Measurements from ENCODE around the gene XPO6. TPM values are rescaled to one million over a fixed set of nuclear protein-coding genes. Genes with fewer than 3 reads are reported as not detected.

The XPO6 gene
- total and polyA plus RNA-seq, 2 of the 13 experiments (the other 11 are each of a cell fraction or from before 2014, with no cell fraction given), result 109 to 129 TPM

DNA sequence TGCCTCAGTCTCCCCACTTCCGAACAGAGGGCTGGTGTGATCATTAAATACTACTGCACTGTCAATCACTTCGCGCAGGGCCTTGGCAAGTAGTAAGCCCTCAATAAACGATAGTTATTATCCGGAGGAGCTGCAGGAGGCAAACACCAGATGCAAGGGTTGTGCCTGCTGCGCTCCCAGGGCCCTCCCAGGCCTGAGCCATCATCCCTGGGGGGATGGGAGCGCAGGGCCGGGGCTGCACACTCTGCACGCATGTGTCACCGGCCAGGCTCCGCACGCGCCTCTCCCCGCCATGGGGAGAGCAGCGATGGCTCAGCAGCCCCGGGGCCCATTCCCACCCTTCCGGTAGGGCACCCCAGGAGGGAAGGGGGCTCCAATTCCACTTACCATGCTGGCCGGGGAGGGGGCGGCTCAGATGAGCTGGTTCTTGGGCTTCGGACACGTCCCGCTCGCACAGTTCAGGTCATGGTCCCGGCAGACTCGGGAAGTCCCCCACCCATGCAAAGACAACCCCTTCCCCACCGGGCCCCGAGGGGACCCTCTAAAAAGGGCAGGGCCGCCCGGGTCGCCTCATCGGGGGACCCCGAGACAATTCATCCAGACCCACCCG lies 681 bp downstream of the XPO6 start (continued):
- no peak for TF ChIP-seq TRIM22 (IDR thresholded peaks at IDR 0.05)
- TF ChIP-seq, protein P1, sequence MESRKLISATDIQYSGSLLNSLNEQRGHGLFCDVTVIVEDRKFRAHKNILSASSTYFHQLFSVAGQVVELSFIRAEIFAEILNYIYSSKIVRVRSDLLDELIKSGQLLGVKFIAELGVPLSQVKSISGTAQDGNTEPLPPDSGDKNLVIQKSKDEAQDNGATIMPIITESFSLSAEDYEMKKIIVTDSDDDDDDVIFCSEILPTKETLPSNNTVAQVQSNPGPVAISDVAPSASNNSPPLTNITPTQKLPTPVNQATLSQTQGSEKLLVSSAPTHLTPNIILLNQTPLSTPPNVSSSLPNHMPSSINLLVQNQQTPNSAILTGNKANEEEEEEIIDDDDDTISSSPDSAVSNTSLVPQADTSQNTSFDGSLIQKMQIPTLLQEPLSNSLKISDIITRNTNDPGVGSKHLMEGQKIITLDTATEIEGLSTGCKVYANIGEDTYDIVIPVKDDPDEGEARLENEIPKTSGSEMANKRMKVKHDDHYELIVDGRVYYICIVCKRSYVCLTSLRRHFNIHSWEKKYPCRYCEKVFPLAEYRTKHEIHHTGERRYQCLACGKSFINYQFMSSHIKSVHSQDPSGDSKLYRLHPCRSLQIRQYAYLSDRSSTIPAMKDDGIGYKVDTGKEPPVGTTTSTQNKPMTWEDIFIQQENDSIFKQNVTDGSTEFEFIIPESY (CRISPR knock-in tag; IDR thresholded peaks at IDR 0.05), result peak; percentile 50; the same call in 1 of the 2 replicates
- TF ChIP-seq ZNF235 (CRISPR knock-in tag; IDR thresholded peaks at IDR 0.05; ENCODE audit: borderline replicate concordance), result no peak
- no peak for TF ChIP-seq ATM (IDR thresholded peaks at IDR 0.05; ENCODE audit: borderline replicate concordance)
- TF ChIP-seq ZBTB39 (CRISPR knock-in tag; IDR thresholded peaks at IDR 0.05), result 0 out of 2 replicates have a peak, but pooled peaks have one; percentile 41
- no peak for TF ChIP-seq IKZF5 (CRISPR knock-in tag; IDR thresholded peaks at IDR 0.05)
- TF ChIP-seq ZNF530 (CRISPR knock-in tag; IDR thresholded peaks at IDR 0.05; ENCODE audit: low read depth), result peak; percentile 60; the same call in 1 of the 2 replicates
- no peak for TF ChIP-seq HNRNPK (IDR thresholded peaks at IDR 0.05; ENCODE audit: low read depth, low read length, poor library complexity, severe bottlenecking)
- TF ChIP-seq ZNF230 (CRISPR knock-in tag; IDR thresholded peaks at IDR 0.05), result no peak
- 0 out of 2 replicates have a peak, but pooled peaks have one; percentile 41 for TF ChIP-seq ZNF446 (CRISPR knock-in tag; IDR thresholded peaks at IDR 0.05)
- TF ChIP-seq KDM5B (CRISPR knock-in tag; IDR thresholded peaks at IDR 0.05; ENCODE audit: borderline replicate concordance), result peak; percentile 53; the same call in 1 of the 2 replicates
- no peak for TF ChIP-seq EED (CRISPR knock-in tag; IDR thresholded peaks at IDR 0.05)
- TF ChIP-seq KDM1A (CRISPR knock-in tag; IDR thresholded peaks at IDR 0.05), result no peak; the same call in 1 of the 2 replicates
- TF ChIP-seq KLF12 (CRISPR knock-in tag; IDR thresholded peaks at IDR 0.05; ENCODE audit: borderline replicate concordance), result no peak
- no peak for TF ChIP-seq RAD21 (CRISPR knock-in tag; IDR thresholded peaks at IDR 0.05)
- TF ChIP-seq FOSL1 (CRISPR knock-in tag; IDR thresholded peaks at IDR 0.05; ENCODE audit: borderline replicate concordance), result no peak
- TF ChIP-seq ZNF788 (CRISPR knock-in tag; IDR thresholded peaks at IDR 0.05; ENCODE audit: borderline replicate concordance), result no peak; the same call in 1 of the 2 replicates
- no peak for TF ChIP-seq SNAPC5 (CRISPR knock-in tag; IDR thresholded peaks at IDR 0.05; ENCODE audit: borderline replicate concordance)
- TF ChIP-seq ZNF747 (CRISPR knock-in tag; IDR thresholded peaks at IDR 0.05; ENCODE audit: borderline replicate concordance), result no peak
- peak; percentile 36 for TF ChIP-seq HNRNPLL (IDR thresholded peaks at IDR 0.05; ENCODE audit: low read depth, low read length, poor library complexity, severe bottlenecking)
- TF ChIP-seq HNF4A (CRISPR knock-in tag; IDR thresholded peaks at IDR 0.05), result no peak
- TF ChIP-seq REPIN1 (CRISPR knock-in tag; IDR thresholded peaks at IDR 0.05; ENCODE audit: borderline replicate concordance, low read depth), result 0 out of 2 replicates have a peak, but pooled peaks have one; percentile 39
- no peak for TF ChIP-seq ZNF776 (CRISPR knock-in tag; IDR thresholded peaks at IDR 0.05)
- no peak for TF ChIP-seq ELF4 (CRISPR knock-in tag; IDR thresholded peaks at IDR 0.05; ENCODE audit: borderline replicate concordance)
